KMS-11 (cell line): ENCODE results near the gene TKT.

ENCODE experiments used
- H2AFZ ChIP-seq: fragments of 200-600 bp; sonication (generic); 2 replicates; pipeline ENCODE4 v1.6.1; 2016; ENCODE audit warnings: antibody characterized with exemption, mixed run types, low read depth
- H3K27ac ChIP-seq: fragments of 200-600 bp; sonication (generic); 2 replicates; pipeline ENCODE4 v1.6.1; 2016; ENCODE audit warnings: mild to moderate bottlenecking, mixed run types
- H3K27me3 ChIP-seq: fragments of 200-600 bp; sonication (generic); 2 replicates; pipeline ENCODE4 v1.6.1; 2017; ENCODE audit warnings: mild to moderate bottlenecking, low read depth, mixed run types, moderate library complexity; ENCODE audit not compliant: insufficient read depth
- H3K36me3 ChIP-seq: fragments of 200-600 bp; sonication (generic); 2 replicates; pipeline ENCODE4 v1.6.1; 2017; ENCODE audit warnings: mild to moderate bottlenecking, mixed run types; ENCODE audit not compliant: insufficient read depth
- H3K4me1 ChIP-seq: fragments of 200-600 bp; sonication (generic); 2 replicates; pipeline ENCODE4 v1.6.1; 2016; ENCODE audit warnings: mild to moderate bottlenecking, low read depth, mixed run types; ENCODE audit not compliant: poor library complexity, severe bottlenecking
- H3K4me2 ChIP-seq: fragments of 200-600 bp; sonication (generic); 2 replicates; pipeline ENCODE4 v1.7.0; 2016; ENCODE audit warnings: mild to moderate bottlenecking, mixed run types
- H3K4me3 ChIP-seq: fragments of 200-600 bp; sonication (generic); IDR thresholded peaks from 2 replicates; pipeline ENCODE4 v1.6.1; 2017; ENCODE audit warnings: low read depth, low read length, mixed read lengths; ENCODE audit not compliant: insufficient read depth
- H3K79me2 ChIP-seq: fragments of 200-600 bp; sonication (generic); 2 replicates; pipeline ENCODE4 v1.6.1; 2016; ENCODE audit warnings: low read depth, mixed run types; ENCODE audit not compliant: insufficient read depth
- H3K9ac ChIP-seq: fragments of 200-600 bp; sonication (generic); 2 replicates; pipeline ENCODE4 v1.6.1; 2016; ENCODE audit warnings: mild to moderate bottlenecking, mixed run types
- H4K20me1 ChIP-seq: fragments of 200-600 bp; sonication (generic); 2 replicates; pipeline ENCODE4 v1.6.1; 2016; ENCODE audit warnings: mild to moderate bottlenecking, mixed run types; ENCODE audit not compliant: insufficient read depth
- TF ChIP-seq, protein P1 (sequence below): fragments of 200-600 bp; sonication (generic); conservative IDR thresholded peaks from 2 replicates; pipeline ENCODE4 v1.6.1; 2017; ENCODE audit warnings: low read depth, mild to moderate bottlenecking, antibody characterized with exemption, low read length, moderate library complexity, mixed read lengths

Gene TKT

DNA sequence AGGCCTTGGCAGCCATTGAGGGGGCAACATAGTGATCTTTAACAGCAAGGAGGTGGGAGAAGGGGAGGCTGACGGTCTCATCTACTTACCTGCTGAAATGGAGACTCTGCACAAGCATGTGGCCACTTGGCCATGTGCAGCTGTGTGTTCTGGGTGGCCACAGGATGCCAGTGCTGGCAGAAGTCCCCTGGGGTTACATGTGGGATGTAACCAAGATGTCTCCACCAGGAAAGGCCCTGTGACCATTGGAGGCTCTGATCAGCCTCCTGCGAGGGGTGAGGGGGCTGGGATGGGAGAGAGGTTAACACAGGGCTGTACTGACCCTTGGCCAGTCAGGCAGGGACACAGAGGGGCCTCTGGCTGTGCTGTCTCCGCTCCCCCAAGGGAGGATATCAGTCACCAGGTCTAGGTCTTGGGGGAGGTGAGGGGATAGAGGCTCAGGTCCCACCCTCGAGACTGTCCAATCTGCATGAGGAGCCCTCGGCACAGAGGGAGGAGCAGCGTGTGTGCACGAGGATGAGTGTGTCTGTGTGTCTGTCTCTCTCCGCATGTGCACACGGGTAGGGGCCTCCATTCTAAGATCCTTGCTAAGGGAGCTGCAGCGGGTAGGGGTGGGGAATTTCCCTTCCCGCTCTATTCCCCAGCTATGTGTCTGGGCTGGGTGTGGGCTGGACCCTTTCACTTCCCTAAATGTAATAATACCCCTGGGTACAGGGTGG, 75.4 kb downstream of the TKT start:
- H3K27ac ChIP-seq: no peak overlapping the region
- no peak overlapping the region for H3K9ac ChIP-seq
- H3K4me2 ChIP-seq: no peak overlapping the region
- no peaks in the 10 kb centered on the region for H4K20me1 ChIP-seq
- H3K79me2 ChIP-seq: no peaks in the 10 kb centered on the region
- no peak overlapping the region for H3K4me3 ChIP-seq
- TF ChIP-seq, protein P1, sequence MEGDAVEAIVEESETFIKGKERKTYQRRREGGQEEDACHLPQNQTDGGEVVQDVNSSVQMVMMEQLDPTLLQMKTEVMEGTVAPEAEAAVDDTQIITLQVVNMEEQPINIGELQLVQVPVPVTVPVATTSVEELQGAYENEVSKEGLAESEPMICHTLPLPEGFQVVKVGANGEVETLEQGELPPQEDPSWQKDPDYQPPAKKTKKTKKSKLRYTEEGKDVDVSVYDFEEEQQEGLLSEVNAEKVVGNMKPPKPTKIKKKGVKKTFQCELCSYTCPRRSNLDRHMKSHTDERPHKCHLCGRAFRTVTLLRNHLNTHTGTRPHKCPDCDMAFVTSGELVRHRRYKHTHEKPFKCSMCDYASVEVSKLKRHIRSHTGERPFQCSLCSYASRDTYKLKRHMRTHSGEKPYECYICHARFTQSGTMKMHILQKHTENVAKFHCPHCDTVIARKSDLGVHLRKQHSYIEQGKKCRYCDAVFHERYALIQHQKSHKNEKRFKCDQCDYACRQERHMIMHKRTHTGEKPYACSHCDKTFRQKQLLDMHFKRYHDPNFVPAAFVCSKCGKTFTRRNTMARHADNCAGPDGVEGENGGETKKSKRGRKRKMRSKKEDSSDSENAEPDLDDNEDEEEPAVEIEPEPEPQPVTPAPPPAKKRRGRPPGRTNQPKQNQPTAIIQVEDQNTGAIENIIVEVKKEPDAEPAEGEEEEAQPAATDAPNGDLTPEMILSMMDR: no peak
- H3K4me1 ChIP-seq: peaks cover 9% of the 10 kb centered on the region
- H2AFZ ChIP-seq: no peak overlapping the region
- H3K36me3 ChIP-seq: no peaks in the 10 kb centered on the region
- H3K27me3 ChIP-seq: no peaks in the 10 kb centered on the region

- Histone ChIP-seq H3K79me2 (no peaks in the 10 kb centered on the region), H3K4me2 (no peak overlapping the region), H3K9ac (no peak overlapping the region), H3K36me3 (no peaks in the 10 kb centered on the region), H3K4me3 (no peak overlapping the region), H3K4me1 (peaks cover 16% of the 10 kb centered on the region), H3K27me3 (no peaks in the 10 kb centered on the region), H2AFZ (no peak overlapping the region), H3K27ac (no peak overlapping the region), H4K20me1 (no peaks in the 10 kb centered on the region)
- TF ChIP-seq, protein P1: no peak
Measured at GRCh38 chr3:53179580-53179979, 76.2 kb downstream of the TKT start.

- Histone ChIP-seq H3K4me2 (no peak overlapping the region), H3K9ac (no peak overlapping the region), H3K36me3 (no peaks in the 10 kb centered on the region), H4K20me1 (no peaks in the 10 kb centered on the region), H3K27me3 (no peaks in the 10 kb centered on the region), H3K79me2 (no peaks in the 10 kb centered on the region), H3K27ac (no peak overlapping the region), H2AFZ (no peak overlapping the region), H3K4me3 (no peak overlapping the region), H3K4me1 (peaks cover 26% of the 10 kb centered on the region)
- TF ChIP-seq, protein P1: no peak
Measured at GRCh38 chr3:53178246-53178645, 77.6 kb downstream of the TKT start.

DNA sequence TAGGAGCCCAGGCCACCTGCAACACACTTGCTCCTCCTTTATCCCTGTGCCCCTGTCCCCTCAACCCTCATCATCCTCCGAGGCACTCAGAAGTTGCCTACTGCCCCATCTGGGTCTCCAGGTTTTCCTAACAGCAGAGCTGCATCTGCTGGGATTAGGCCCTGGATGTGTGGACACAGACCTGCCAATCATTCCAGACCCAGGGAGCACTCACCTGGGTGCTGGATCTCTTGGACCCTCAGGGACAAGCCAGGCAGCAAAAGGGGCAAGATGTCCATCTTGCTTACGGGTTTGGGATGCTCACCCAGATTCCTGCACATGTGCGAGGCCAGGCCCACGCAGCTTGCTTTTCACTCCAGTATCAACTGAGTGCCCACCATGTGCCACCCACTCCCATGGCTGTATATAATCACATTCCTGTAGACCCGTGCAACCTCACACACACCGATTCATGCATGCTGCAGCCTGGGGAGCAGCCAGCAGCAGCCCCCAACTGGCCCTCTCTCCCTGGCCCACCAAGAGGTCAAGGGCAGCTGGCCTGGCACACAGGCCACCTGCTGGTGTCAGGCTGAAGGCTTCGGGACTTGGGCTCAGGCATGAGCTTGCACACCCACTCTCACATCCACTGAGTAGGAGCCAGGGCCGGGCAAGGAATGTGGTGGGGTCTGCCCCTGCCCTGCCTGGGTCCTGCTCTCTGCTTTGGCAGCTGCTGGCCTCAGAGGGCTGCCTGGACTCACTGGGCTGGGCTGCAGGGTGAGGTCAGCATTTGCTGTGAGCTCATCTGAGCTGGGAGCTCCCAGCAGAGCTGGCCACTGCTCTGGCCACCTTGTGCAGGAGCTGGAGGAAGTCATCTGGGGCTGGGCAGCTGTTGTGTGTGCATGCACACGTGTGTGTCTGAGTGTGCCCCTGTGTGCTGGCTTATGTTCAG, 79.9 kb downstream of the TKT start:
- Histone ChIP-seq H3K79me2 (no peaks in the 10 kb centered on the region), H3K4me3 (no peak overlapping the region), H3K9ac (no peak overlapping the region), H3K27ac (no peak overlapping the region), H3K4me2 (no peak overlapping the region), H3K27me3 (no peaks in the 10 kb centered on the region), H4K20me1 (no peaks in the 10 kb centered on the region), H3K36me3 (no peaks in the 10 kb centered on the region), H3K4me1 (peaks cover 42% of the 10 kb centered on the region), H2AFZ (no peak overlapping the region)
- TF ChIP-seq, protein P1: no peak
